HG03457 (cell line): ENCODE measurements around the gene TRAF2.
A peak's percentile ranks its signal among the peaks of the same experiment; 100 is the strongest.
"Not testable (repeated sequence)": the region's sequence is repeated elsewhere in the genome, so short reads cannot be mapped to it uniquely, and the experiment has no call there.

Experiments used
- ATAC-seq: cut with Tn5 transposase; IDR thresholded peaks from one replicate; pipeline ENCODE4 v1.9.1; 2021; ENCODE audit warnings: moderate number of reproducible peaks; ENCODE audit not compliant: unreplicated experiment

The TRAF2 gene

DNA sequence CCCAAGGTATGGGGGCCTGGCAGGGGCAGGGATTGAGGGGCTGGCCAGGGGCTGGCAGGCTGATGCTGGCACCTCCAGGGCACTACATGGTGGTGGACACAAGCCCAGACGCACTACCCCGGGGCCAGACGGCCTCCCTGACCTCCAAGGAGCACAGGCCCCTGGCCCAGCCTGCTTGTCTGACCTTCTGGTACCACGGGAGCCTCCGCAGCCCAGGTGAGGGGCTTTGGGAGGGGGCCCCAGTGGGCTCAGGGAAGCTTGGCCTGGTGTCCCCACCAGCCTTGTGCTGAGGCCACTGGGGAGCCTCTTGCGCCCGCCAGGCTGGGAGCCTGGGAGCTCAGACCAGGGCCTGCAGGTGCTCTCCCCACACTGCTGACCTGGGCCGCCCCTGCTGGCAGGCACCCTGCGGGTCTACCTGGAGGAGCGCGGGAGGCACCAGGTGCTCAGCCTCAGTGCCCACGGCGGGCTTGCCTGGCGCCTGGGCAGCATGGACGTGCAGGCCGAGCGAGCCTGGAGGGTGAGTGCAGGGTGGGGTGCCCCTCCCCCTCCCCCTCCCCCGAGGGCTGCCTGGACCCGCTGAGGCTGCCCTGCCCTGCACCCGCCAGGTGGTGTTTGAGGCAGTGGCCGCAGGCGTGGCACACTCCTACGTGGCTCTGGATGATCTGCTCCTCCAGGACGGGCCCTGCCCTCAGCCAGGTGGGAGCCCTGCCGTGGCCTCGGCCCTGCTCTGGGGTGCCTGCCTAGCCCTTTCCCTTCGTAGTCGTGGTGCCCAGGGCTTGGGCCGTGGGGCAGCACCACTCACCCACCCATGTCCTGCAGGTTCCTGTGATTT lies 28.5 kb upstream of the TRAF2 start:
- ATAC-seq, result no peak

DNA sequence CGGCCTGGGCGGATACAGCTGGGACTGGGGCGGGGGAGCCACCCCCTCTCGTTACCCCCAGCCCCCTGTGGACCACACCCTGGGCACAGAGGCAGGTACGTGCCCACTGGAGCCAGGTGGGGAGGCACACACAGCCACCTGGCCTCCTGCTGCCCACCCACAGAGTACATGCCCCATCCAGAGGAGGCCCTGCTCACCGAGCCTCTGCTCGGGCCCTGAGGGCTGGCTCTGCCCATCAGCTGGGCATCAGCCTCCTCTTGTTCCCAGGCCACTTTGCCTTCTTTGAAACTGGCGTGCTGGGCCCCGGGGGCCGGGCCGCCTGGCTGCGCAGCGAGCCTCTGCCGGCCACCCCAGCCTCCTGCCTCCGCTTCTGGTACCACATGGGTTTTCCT lies 27.9 kb upstream of the TRAF2 start:
- ATAC-seq, result no peak

DNA sequence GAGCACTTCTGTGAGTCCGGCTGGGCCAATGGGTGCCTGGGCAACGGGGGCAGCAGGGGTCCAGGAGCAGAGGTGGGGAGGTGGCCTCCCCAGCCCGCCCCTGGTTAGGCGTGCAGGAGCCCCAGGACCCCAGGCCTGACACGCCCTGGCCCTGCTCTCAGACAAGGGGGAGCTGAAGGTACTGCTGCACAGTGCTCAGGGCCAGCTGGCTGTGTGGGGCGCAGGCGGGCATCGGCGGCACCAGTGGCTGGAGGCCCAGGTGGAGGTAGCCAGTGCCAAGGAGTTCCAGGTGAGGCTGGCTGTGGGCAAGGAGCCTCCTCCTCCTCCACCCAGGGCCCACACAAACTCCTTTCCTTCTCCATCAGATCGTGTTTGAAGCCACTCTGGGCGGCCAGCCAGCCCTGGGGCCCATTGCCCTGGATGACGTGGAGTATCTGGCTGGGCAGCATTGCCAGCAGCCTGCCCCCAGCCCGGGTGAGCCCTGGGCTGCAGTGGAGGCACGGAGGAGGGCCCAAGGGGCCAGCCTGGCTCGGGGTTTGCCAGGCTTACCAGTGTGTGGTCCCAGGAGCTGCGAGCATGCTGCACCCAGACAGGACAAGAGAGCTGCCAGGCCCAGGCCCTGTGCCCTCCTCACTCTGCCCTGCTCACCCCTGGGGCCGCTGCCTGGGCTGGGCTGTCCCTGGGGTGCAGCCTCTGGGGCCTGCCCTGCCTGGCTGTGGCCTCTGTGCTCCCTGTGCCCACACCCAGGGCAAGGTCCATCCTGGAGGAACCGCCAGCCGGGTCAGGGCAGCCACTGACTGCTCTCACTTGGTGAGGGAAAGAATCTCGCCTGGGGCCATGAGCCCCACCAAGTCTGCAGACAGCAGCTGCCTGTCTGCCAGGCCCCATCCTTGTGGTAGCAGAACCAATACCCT lies 27.2 kb upstream of the TRAF2 start:
- ATAC-seq, result no peak

DNA sequence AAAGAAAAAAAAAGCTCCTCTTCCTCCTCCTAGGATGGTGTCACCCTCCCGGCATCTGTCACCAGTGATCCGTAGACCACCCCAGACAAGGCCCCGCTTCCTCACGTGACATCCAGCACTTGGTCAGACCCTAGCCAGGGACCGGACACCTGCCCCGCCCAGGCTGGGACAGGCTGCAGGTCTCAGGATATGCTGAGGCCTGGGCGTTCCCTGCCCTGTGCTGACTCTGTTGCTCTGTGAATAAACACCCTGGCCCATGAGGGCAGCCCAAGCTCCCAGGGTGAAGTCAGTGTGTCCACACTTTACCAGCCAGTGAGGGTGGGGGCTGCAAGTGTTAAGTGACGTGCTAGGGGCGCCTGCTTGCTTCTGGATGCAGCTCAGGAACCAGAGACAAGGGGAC lies 25.8 kb upstream of the TRAF2 start:
- ATAC-seq, result no peak

DNA sequence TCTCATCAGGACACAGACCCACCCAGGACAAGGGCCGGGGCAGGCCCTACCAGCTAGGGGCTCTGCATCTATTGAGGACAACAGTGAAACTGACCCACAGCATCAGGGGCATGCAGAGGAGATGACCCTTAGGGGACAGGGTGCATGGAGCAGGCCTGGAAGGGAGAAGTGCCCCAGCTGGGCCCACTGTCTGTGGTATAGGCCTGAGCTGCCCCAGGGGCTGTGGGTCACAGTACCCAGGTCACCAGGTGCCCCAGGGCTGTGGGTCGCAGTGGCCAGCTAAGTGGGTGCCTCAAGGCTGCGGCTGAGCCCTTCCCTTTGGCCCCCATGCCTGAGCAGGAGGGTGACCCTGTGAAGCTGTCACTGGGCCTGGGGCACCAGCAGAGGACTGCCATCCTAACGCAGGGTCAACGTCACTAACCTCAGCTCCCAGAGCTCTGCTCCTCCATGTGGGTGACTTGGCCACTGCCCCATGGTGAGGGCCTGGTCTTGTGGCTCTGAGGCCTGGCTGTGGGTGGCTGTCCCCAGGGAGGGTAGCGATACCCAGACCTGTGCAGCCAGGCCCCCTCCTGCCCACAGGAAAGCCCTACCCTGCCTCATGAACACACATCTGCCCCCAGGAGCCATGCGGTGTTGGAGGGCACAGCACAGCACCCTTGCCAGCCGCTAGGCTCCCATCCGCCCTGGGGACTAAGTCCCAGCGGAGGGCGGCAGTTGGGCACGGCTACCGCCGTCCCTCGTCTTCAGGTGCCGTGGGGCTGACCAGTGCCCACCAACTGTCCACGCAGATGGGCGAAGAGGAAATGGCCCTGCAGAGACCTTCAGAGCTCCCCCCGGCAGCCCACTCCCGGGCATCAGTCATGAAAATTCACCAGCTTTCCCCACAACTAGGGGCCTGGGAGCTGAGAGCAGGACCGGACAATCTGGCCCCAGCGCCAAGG lies 25.1 kb upstream of the TRAF2 start:
- no peak for ATAC-seq

DNA sequence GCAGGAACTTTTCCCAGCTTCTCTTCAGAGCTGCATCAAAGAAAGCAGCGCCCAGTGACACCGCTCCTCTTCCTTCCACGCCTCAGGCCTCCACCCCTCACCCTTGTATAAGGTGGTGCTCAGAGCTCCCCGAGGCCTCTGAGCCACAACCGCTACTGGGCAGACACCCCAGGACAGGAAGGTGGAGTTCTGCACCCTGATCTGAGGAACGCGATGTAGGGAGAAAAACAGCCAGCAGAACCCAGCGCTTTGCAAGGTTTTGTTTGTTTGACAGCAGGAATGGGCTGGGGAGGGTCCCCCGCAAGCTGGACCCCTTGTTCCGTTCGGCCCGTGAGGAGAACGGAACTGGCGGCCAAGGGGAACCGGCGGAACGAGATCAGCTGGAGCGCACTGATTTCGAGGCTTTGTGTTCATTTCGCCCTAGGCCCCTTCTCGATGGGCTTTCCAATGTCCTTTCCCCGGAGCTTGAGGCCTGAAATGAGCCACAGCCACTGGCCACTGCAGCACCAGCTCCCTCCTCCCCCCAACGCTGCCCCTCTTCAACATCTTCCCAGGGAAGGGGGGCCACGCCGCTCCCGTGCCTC lies 24.4 kb upstream of the TRAF2 start:
- ATAC-seq, result no peak

DNA sequence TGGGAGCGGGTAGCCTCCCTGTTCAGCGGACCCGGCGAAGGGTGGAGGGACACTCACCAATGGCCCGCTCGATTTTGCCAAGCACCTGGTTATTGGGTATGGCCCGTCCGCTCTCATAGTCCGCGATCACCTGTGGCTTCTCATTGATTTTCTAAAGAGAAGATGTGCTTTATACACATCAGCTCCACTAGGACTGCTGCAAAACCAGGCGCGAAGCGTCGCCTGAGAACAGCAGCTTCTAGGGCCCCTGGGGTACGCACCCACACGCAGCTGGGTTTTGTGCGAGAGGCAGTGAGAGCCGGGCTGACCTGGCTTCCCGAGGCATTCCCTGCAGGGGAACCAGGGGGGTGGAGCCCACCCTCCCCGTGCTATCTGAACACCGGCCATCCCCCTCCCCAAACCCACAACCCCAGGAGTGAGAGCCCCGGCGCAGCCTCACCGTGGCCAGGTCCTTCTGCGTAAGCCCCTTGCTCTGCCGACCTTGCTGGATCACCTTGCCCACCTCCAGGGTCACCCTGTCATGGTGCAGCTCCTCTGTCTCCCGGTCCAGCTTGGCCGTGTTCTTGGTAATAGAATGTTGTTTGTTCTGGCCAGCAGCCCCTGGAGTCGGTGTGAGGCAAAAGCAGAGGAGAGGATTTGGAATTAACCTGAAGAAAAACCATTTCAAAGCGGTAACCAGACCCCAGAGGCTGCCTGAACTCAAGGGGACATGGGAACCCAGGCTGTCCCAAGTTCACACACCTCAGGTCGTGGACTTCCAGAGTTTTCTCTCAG lies 23.3 kb upstream of the TRAF2 start:
- no peak for ATAC-seq

DNA sequence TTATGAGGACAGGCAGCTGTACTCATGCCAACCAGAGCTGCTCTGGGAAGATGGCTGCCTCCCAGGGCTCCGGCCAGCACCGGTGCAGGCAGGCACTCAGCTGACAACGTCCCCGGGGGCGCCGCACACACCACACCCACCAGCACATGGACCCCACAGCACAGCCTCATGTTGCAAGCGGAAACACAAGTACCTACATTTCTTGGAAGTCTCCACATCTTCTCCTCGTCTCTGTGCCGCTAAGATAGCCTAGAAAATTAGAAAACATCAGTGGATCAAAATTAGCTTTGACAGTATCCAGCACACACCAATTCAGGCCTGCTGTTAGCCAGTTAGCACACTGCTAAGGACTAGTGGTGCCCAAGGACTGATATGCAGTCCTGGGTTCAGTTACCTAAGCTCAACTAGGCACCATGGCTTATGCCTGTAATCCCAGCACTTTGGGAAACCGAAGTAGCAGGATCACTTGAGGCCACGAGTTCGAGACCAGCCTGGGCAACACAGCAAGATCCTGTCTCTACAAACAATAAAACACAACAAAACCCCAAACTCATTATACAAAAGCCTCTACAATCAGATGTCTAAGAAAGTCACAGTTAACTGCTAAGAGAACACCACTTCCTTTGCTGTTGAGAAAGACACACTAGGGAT lies 22.6 kb upstream of the TRAF2 start:
- ATAC-seq, result no peak

DNA sequence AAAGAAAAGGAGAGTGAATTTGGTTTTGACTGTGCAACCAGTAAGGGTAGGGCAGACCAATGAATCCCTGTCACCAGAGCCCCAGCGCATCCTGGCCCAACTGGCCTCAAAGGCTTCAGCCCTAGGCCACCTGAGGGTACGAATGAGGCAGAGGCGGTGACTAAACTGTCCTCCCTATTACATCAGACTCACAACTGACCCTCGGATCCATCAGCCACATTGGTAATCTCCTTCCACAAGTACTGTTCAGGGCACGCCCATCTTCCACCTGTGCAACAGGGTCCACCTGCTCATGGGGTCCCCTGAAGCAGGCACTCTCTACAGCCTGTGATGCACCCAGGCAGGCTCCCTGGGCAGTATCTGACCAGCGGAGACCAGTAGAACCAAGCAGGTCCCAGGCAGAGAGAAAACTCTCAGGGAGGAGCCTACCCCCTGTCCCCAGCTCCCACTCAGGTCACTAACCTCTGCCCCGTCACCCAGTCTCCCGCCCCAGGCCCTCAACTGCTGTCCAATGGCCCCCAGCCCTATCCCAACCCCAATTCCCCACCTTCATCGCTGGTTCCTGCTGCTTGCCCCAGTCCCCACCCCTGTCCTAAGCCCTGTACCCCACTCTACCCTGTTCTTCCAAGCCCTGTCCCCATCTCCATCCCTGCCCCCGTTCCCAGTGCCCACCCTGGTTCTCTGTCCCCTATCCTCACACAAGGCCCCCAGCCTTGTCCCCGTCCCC lies 21.1 kb upstream of the TRAF2 start:
- no peak for ATAC-seq

DNA sequence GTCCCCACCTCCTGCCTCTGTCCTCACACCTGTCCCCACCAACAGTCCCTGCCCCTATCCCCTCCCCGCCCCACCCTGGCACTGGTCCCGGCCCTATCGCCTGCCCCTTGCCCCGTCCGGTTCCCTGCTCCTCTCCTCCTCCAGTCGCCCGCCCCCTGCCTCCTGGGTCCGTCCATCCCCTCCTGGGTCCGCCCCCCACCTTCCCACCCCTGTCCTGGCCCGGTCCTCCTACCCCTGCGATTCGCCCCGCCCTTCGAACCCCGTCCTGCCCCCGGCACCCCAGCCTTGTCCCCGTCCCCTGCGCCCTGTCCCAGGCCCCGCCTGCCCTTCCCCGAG lies 20.6 kb upstream of the TRAF2 start:
- peak; percentile 6 for ATAC-seq

DNA sequence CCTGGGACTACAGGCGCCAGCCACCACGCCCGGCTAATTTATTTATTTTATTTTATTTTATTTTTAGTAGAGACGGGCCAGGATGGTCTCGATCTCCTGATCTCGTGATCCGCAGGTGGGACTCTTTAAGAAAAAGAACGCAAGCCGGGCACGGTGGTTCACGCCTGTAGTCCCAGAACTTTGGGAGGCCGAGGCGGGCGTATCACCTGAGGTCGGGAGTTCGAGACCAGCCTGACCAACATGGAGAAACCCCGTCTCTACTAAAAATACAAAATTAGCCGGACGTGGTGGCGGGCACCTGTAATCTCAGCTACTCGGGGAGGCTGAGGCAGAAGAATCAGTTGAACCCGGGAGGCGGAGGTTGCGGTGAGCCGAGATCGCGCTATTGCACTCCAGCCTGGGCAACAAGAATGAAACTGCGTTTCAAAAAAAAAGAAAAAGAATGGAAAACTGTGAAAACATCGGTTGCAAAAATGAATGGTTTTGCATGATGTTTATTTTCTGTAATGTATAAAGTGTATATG lies 19.4 kb upstream of the TRAF2 start:
- ATAC-seq, result not testable (repeated sequence)

DNA sequence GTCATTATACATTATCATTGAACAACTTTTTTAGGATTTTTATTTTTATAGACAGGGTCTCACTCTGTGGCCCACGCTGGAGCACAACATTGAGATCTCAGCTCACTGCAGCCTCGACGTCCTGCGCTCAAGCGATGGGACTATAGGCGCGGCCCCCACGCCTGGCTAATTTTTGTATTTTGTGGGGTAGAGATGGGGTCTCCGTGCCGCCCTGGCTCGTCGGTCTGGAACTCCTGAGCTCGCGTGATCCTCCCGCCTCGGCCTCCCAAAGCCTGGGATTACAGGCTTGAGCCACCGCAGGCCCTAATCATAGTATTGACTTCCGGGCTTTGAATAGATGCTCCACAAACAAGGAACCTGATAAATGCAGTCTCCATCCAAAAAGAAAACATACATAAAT lies 18.8 kb upstream of the TRAF2 start:
- no peak for ATAC-seq

DNA sequence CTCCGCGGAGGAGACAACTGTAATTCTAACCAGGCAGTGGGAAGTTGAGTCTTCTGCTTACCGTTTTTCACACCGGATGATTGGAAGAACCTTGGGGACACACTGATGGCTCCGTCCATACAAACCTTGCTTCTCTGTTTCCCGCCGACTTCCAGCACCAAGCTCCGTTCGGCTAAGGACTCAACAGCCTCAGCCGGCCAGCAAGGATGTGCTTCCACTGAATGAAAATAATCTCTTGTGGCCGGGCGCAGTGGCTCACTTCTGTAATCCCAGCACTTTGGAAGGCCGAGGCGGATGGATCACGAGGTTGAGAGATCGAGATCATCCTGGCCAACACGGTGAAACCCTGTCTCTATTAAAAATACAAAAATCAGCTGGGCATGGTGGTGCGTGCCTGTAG lies 18.4 kb upstream of the TRAF2 start:
- ATAC-seq, result no peak

DNA sequence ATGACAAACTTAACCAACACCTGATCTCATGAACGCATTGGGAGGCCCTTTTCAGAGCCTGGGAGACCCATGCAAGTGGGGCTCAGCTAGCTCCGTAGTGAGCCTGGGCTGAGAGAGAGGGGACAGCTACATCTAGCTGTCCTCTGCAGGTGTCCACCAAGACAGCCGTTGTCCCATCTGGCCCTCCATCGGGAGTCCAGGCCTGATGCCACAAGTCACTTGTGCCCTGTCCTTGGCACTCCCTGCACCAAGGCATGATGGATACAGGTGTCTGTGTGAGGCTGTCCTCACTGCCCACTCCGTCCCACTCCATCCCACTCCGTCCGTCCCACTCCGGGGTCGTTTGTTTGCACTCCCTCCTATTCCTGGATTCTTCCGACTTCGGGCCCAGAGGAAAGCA lies 17.7 kb upstream of the TRAF2 start:
- ATAC-seq, result no peak

DNA sequence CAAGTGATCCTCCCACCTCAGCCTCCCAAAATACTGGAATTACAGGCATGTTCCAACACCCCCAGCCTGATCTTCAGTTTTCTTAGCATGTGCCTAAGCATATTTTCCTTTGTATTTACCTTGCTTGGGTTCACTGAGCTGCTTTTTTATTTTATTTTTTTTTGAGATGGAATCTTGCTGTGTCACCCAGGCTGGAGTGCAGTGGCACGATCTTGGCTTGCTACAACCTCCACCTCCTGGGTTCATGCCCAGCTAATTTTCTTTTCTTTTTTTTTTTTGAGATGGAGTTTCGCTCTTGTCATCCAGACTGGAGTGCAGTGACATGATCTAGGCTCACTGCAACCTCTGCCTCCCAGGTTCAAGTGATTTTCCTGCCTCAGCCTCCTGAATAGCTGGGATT lies 16.7 kb upstream of the TRAF2 start:
- ATAC-seq, result not testable (repeated sequence)

DNA sequence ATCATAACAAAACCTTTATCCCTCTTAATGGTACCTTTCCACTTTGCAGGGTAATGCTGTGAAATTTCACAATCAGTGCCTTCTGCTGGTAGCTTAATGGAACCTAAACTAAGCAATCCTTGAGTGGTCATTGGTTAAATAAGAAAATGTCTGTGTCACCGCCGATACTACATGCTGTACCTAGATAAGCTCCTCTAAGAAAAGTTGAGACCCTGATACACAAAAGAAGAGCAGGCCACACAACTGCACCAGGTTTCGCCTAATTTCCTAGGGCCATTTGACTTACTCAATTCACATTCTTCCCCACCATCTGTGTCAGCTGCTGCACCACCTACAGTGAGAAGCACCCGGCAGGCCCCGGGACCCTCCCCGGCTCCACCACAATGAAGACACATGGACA lies 11.2 kb upstream of the TRAF2 start:
- no peak for ATAC-seq

DNA sequence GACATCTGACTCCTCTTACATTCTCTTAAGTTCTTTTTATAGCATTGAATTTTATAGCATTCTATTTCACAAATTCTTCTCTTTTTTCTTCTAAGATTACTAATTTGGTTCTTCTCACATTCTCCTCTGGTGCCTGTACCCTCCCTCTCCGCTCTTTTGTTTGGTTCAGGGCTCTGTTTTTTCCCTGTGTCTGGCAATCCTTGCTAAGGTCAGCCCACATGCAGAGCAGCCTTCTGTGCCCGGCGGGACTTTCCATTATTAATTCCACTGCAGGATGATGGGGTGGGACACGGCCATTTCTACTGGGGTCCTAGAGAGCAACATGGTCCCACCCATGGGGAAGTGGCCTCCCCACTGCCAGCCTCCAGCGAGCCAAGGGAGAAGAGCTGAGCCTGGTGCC lies 9.8 kb upstream of the TRAF2 start:
- no peak for ATAC-seq

DNA sequence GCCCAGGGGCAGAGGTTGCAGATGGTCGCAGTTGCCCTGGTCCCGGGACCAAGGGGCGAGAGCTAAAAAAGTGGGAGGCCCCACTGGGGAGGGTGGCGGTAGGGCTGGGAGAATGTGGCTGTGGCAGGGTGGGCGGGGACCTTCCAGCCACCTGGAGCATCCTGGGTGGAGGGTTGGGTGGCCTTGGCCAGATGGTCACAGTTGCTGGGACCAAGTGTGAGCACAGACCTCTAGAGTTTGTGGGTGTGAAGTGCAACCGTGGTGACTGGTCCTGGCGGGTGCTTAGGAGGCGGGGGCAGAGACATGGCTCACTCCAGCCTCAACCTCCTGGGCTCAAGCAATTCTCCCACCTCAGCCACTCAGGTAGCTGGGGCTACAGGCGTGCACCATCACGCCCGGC lies 5.7 kb upstream of the TRAF2 start:
- no peak for ATAC-seq

DNA sequence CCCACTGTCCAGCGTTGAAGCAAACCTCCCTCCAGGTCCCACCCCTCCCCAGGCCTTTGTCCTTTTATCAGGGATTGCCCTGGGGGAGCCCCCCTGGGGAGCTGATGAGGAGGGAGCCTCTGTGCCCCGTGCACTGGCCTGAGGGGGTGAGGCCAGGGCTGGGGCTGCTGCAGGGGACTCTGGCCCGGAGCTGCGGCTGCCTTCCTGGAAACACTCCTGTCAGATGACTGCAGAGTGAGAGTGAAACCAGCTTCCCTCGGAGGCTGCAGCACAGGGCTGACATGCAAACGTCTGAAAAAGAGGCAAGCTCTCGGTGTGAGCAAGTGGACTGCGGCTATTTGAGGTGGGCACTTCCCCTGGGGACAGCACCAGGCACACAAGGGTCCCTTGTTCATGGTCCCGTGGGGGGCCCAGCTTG lies 4.6 kb upstream of the TRAF2 start:
- ATAC-seq, result no peak
